Mesendoderm (in vitro differentiated cells): ENCODE results near the gene EFNB2.

Experiments
- DNase-seq: peaks from one replicate; pipeline ENCODE4 v3.0.0; 2013
- H2AK5ac ChIP-seq: 2 replicates; pipeline ENCODE4 v1.6.1; 2013; ENCODE audit warnings: low read length, inconsistent platforms
- H2BK120ac ChIP-seq: 2 replicates; pipeline ENCODE4 v1.6.1; 2013; ENCODE audit warnings: low read depth, mild to moderate bottlenecking, low read length, moderate library complexity, mixed read lengths
- H2BK15ac ChIP-seq: replicated peaks from 2 replicates; pipeline ENCODE4 v1.6.1; 2013; ENCODE audit warnings: low read depth, mild to moderate bottlenecking, moderate library complexity
- H2BK5ac ChIP-seq: 2 replicates; pipeline ENCODE4 v1.6.1; 2013; ENCODE audit warnings: low read length, inconsistent platforms
- H3K18ac ChIP-seq: 2 replicates; pipeline ENCODE4 v1.6.1; 2013; ENCODE audit warnings: mild to moderate bottlenecking, low read length, mixed read lengths
- H3K23ac ChIP-seq: one replicate; pipeline ENCODE4 v1.6.1; 2013; ENCODE audit warnings: low read length
- H3K27ac ChIP-seq: 2 replicates; pipeline ENCODE4 v1.5.1; 2013; ENCODE audit warnings: low read depth, mild to moderate bottlenecking, inconsistent platforms, low read length, moderate library complexity
- H3K27me3 ChIP-seq: 2 replicates; pipeline ENCODE4 v1.6.1; 2013; ENCODE audit warnings: low read length, control low read depth, mild to moderate bottlenecking, inconsistent platforms; ENCODE audit not compliant: insufficient read depth, poor library complexity
- H3K36me3 ChIP-seq: 2 replicates; pipeline ENCODE4 v1.6.1; 2013; ENCODE audit warnings: low read length, inconsistent platforms; ENCODE audit not compliant: control insufficient read depth, insufficient read depth
- H3K4ac ChIP-seq: one replicate; pipeline ENCODE4 v1.6.1; 2013; ENCODE audit warnings: low read depth, mild to moderate bottlenecking, low read length, moderate library complexity
- H3K4me1 ChIP-seq: 2 replicates; pipeline ENCODE4 v1.6.1; 2013; ENCODE audit warnings: low read depth, low read length, inconsistent platforms; ENCODE audit not compliant: control insufficient read depth
- H3K4me2 ChIP-seq: 2 replicates; pipeline ENCODE4 v1.6.1; 2013; ENCODE audit warnings: low read length
- H3K4me3 ChIP-seq: 2 replicates; pipeline ENCODE4 v1.5.1; 2013; ENCODE audit warnings: mild to moderate bottlenecking, low read length
- H3K56ac ChIP-seq: one replicate; pipeline ENCODE4 v1.6.1; 2013; ENCODE audit warnings: low read length
- H3K79me1 ChIP-seq: 2 replicates; pipeline ENCODE4 v1.6.1; 2013; ENCODE audit warnings: low read length, inconsistent platforms
- H3K79me2 ChIP-seq: 2 replicates; pipeline ENCODE4 v1.6.1; 2013; ENCODE audit warnings: mild to moderate bottlenecking, low read length; ENCODE audit not compliant: control insufficient read depth, insufficient read depth
- H3K9ac ChIP-seq: 2 replicates; pipeline ENCODE4 v1.6.1; 2013; ENCODE audit warnings: low read length, inconsistent platforms
- H4K5ac ChIP-seq: one replicate; pipeline ENCODE4 v1.6.1; 2013; ENCODE audit warnings: low read length
- H4K8ac ChIP-seq: one replicate; pipeline ENCODE4 v1.6.1; 2013; ENCODE audit warnings: low read depth, mild to moderate bottlenecking, control low read depth, low read length, moderate library complexity
- WGBS: extraction: QIAGEN DNeasy Blood & Tissue Kit; methylation state at CpG from one replicate; pipeline ENCODE4 v1.1.7; 2013; ENCODE audit warnings: low lambda C conversion rate, missing lambda C conversion rate; ENCODE audit not compliant: insufficient coverage; ENCODE audit errors: extremely low coverage; 5-methylcytosine and 5-hydroxymethylcytosine counted together

Gene EFNB2

GRCh38 chr13:106477303-106477702, 58.2 kb downstream of the EFNB2 start:
- DNase-seq: no peak
- H3K27me3 ChIP-seq: no peaks in the 10 kb centered on the region
- no peak overlapping the region for H3K4me3 ChIP-seq
- no peak overlapping the region for H3K4me2 ChIP-seq
- H2BK120ac ChIP-seq: no peak overlapping the region
- H2BK5ac ChIP-seq: no peak overlapping the region
- H3K56ac ChIP-seq: no peak overlapping the region
- H2AK5ac ChIP-seq: no peak overlapping the region
- no peaks in the 10 kb centered on the region for H3K79me1 ChIP-seq
- no peak overlapping the region for H4K8ac ChIP-seq
- peaks cover under 1% of the 10 kb centered on the region for H3K4me1 ChIP-seq
- no peak overlapping the region for H3K18ac ChIP-seq
- H3K9ac ChIP-seq: no peak overlapping the region
- no peak overlapping the region for H4K5ac ChIP-seq
- H3K4ac ChIP-seq: no peak overlapping the region
- no peak overlapping the region for H3K27ac ChIP-seq
- no peaks in the 10 kb centered on the region for H3K36me3 ChIP-seq
- no CpG with 5 or more reads among the region's 5 CpGs for WGBS
- H2BK15ac ChIP-seq: no peak overlapping the region
- no peak overlapping the region for H3K23ac ChIP-seq
- no peaks in the 10 kb centered on the region for H3K79me2 ChIP-seq

- DNase-seq: no peak
- Histone ChIP-seq H3K79me2 (no peaks in the 10 kb centered on the region), H3K23ac (no peak overlapping the region), H2BK15ac (no peak overlapping the region), H3K36me3 (no peaks in the 10 kb centered on the region), H3K56ac (no peak overlapping the region), H3K27me3 (no peaks in the 10 kb centered on the region), H2BK5ac (no peak overlapping the region), H3K9ac (no peak overlapping the region), H3K27ac (no peak overlapping the region), H3K4ac (no peak overlapping the region), H2BK120ac (no peak overlapping the region), H4K8ac (no peak overlapping the region), H3K18ac (no peak overlapping the region), H3K4me2 (no peak overlapping the region), H3K4me3 (no peak overlapping the region), H3K4me1 (peaks cover 2% of the 10 kb centered on the region), H2AK5ac (no peak overlapping the region), H3K79me1 (no peaks in the 10 kb centered on the region), H4K5ac (no peak overlapping the region)
- WGBS: no CpG with 5 or more reads among the region's 3 CpGs
Measured at GRCh38 chr13:106475852-106476251, 59.6 kb downstream of the EFNB2 start.

GRCh38 chr13:106474912-106475311, 60.5 kb downstream of the EFNB2 start:
- DNase-seq: peak; percentile 84
- no peak overlapping the region for H3K18ac ChIP-seq
- no peaks in the 10 kb centered on the region for H3K79me2 ChIP-seq
- no peak overlapping the region for H2BK5ac ChIP-seq
- no peak overlapping the region for H3K27ac ChIP-seq
- H2BK15ac ChIP-seq: no peak overlapping the region
- H3K79me1 ChIP-seq: no peaks in the 10 kb centered on the region
- H3K4ac ChIP-seq: no peak overlapping the region
- H2BK120ac ChIP-seq: no peak overlapping the region
- no peak overlapping the region for H3K4me2 ChIP-seq
- no peak overlapping the region for H2AK5ac ChIP-seq
- no peak overlapping the region for H3K23ac ChIP-seq
- H3K4me1 ChIP-seq: peaks cover 2% of the 10 kb centered on the region
- no peaks in the 10 kb centered on the region for H3K27me3 ChIP-seq
- H4K5ac ChIP-seq: no peak overlapping the region
- no peak overlapping the region for H4K8ac ChIP-seq
- H3K36me3 ChIP-seq: no peaks in the 10 kb centered on the region
- no peak overlapping the region for H3K9ac ChIP-seq
- no peak overlapping the region for H3K56ac ChIP-seq
- H3K4me3 ChIP-seq: no peak overlapping the region
- no CpG with 5 or more reads among the region's 6 CpGs for WGBS

- Histone ChIP-seq H2AK5ac (no peak overlapping the region), H3K79me2 (no peaks in the 10 kb centered on the region), H3K4me1 (peaks cover 8% of the 10 kb centered on the region), H3K56ac (peak overlapping the region; percentile 2), H3K4me2 (no peak overlapping the region), H3K79me1 (no peaks in the 10 kb centered on the region), H3K4me3 (no peak overlapping the region), H3K4ac (no peak overlapping the region), H4K8ac (no peak overlapping the region), H3K18ac (no peak overlapping the region), H3K36me3 (no peaks in the 10 kb centered on the region), H2BK15ac (no peak overlapping the region), H4K5ac (no peak overlapping the region), H2BK120ac (no peak overlapping the region), H2BK5ac (no peak overlapping the region), H3K27me3 (no peaks in the 10 kb centered on the region), H3K23ac (no peak overlapping the region), H3K27ac (no peak overlapping the region), H3K9ac (no peak overlapping the region)
- no CpG with 5 or more reads among the region's 9 CpGs for WGBS
- peak; percentile 29 for DNase-seq
Measured at GRCh38 chr13:106473154-106473553, 62.3 kb downstream of the EFNB2 start.

- peak; percentile 22 for DNase-seq
- no CpG with 5 or more reads among the region's 4 CpGs for WGBS
- H3K36me3 ChIP-seq: no peaks in the 10 kb centered on the region
- H3K23ac ChIP-seq: no peak overlapping the region
- no peak overlapping the region for H3K4me3 ChIP-seq
- H2BK15ac ChIP-seq: no peak overlapping the region
- H2BK5ac ChIP-seq: no peak overlapping the region
- no peak overlapping the region for H2BK120ac ChIP-seq
- no peak overlapping the region for H4K8ac ChIP-seq
- H3K56ac ChIP-seq: no peak overlapping the region
- no peak overlapping the region for H3K4me2 ChIP-seq
- no peak overlapping the region for H3K9ac ChIP-seq
- peaks cover 8% of the 10 kb centered on the region for H3K4me1 ChIP-seq
- no peak overlapping the region for H3K27ac ChIP-seq
- no peak overlapping the region for H3K18ac ChIP-seq
- no peaks in the 10 kb centered on the region for H3K79me2 ChIP-seq
- no peaks in the 10 kb centered on the region for H3K79me1 ChIP-seq
- no peak overlapping the region for H3K4ac ChIP-seq
- H4K5ac ChIP-seq: no peak overlapping the region
- no peaks in the 10 kb centered on the region for H3K27me3 ChIP-seq
- H2AK5ac ChIP-seq: no peak overlapping the region
Measured at GRCh38 chr13:106472621-106473020, 62.8 kb downstream of the EFNB2 start.

GRCh38 chr13:106471957-106472543, 63.4 kb downstream of the EFNB2 start:
- no CpG with 5 or more reads among the region's 16 CpGs for WGBS
- no peak overlapping the region for H2AK5ac ChIP-seq
- H2BK15ac ChIP-seq: no peak overlapping the region
- no peaks in the 10 kb centered on the region for H3K79me2 ChIP-seq
- H3K4me3 ChIP-seq: no peak overlapping the region
- H4K5ac ChIP-seq: no peak overlapping the region
- no peak overlapping the region for H4K8ac ChIP-seq
- H3K56ac ChIP-seq: peak overlapping the region; percentile 44
- no peak overlapping the region for H3K27ac ChIP-seq
- H2BK5ac ChIP-seq: no peak overlapping the region
- peak; percentile 95 for DNase-seq
- H2BK120ac ChIP-seq: no peak overlapping the region
- H3K23ac ChIP-seq: no peak overlapping the region
- peaks cover 8% of the 10 kb centered on the region for H3K4me1 ChIP-seq
- H3K79me1 ChIP-seq: no peaks in the 10 kb centered on the region
- H3K4ac ChIP-seq: no peak overlapping the region
- no peak overlapping the region for H3K4me2 ChIP-seq
- H3K9ac ChIP-seq: peak overlapping the region; percentile 34
- H3K27me3 ChIP-seq: no peaks in the 10 kb centered on the region
- H3K18ac ChIP-seq: no peak overlapping the region
- no peaks in the 10 kb centered on the region for H3K36me3 ChIP-seq
